SK-N-MC (cell line): ENCODE results near the gene NR1H2.
A peak's percentile ranks its signal among the peaks of the same experiment; 100 is the strongest.

Experiments used
- DNase-seq: peaks from one replicate; pipeline ENCODE4 v3.0.0-alpha.2; 2011; ENCODE audit warnings: low read depth, low spot score
- H3K27ac ChIP-seq: fragments of 200-600 bp; sonication (generic); 2 replicates; pipeline ENCODE4 v1.5.1; 2016; ENCODE audit warnings: mixed run types
- H3K36me3 ChIP-seq: fragments of 200-600 bp; sonication (generic); 2 replicates; pipeline ENCODE4 v1.6.1; 2017; ENCODE audit warnings: antibody characterized with exemption, low read length, mixed read lengths; ENCODE audit not compliant: insufficient read depth
- H3K4me3 ChIP-seq: fragments of 200-600 bp; sonication (generic); 2 replicates; pipeline ENCODE4 v1.5.1; 2016
- H3K9ac ChIP-seq: fragments of 200-600 bp; sonication (generic); 2 replicates; pipeline ENCODE4 v1.8.0; 2017; ENCODE audit warnings: mixed run types, mixed read lengths; ENCODE audit not compliant: insufficient read length
- H3K9me3 ChIP-seq: fragments of 200-600 bp; sonication (generic); 2 replicates; pipeline ENCODE4 v1.6.1; 2017; ENCODE audit warnings: low read depth, mild to moderate bottlenecking, antibody characterized with exemption, low read length, moderate library complexity, mixed read lengths
- EZH2 ChIP-seq: fragments of 200-600 bp; sonication (generic); IDR thresholded peaks from one replicate; pipeline ENCODE4 v1.6.1; 2017; ENCODE audit warnings: antibody characterized with exemption
- FOXP2 ChIP-seq: optimal IDR thresholded peaks from 2 replicates; pipeline ENCODE3; 2011; ENCODE audit warnings: mild to moderate bottlenecking, moderate library complexity; ENCODE audit not compliant: insufficient read depth; ENCODE audit errors: extremely low read length, control extremely low read depth
- POLR2AphosphoS5 ChIP-seq: IDR thresholded peaks from 2 replicates; pipeline ENCODE4 v1.6.1; 2012; ENCODE audit warnings: mild to moderate bottlenecking, low read depth, low read length, borderline replicate concordance

Gene NR1H2

DNA sequence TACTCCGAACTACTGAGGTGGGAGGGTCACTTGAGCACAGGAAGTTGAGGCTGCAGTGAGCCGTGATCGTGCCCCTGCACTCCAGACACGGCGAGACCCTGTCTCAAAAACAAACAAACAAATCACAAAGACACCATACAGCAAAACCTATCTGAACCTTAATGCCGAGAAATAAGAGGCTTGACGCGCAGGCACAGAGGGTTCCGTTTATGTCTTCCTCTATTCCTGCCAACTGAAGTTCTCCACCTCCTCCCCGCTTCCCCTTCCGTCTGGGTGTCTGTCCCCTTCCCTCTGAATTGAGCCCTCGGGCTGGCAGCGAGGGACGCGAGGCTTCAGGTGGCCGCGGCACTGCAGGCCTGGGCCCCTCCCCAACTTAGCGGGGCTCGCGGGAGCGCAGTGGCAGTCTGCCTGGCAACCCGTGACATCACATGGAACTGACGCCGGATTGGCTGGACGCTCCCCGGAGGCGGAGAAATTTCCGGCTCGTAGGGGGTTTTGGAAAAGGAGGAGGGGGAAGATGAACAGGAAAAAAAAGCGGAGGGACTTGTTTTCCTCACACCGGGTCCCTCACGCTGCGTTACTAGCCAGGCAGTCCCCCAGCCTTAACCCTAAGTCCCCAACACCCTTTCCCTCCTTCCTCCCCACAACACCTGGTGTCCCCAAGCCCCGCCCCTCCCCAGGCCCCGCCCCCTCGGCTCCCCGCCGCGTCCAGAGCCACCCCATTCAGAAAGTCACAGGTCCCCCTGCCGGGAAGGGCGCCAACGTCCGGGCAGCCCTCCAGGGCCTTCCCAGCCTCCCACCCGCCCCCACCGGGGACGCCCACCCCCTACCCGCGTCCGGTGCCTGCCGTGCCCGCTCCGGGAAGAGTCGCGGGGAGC lies 55.3 kb downstream of the NR1H2 start:
- Histone ChIP-seq H3K9me3 (no peaks in the 10 kb centered on the region), H3K9ac (peak overlapping the region; percentile 59), H3K36me3 (no peaks in the 10 kb centered on the region), H3K27ac (no peak overlapping the region), H3K4me3 (peak overlapping the region; percentile 76)
- TF ChIP-seq POLR2AphosphoS5 (no peak), EZH2 (no peak), FOXP2 (no peak)
- peak; percentile 12 for DNase-seq

DNA sequence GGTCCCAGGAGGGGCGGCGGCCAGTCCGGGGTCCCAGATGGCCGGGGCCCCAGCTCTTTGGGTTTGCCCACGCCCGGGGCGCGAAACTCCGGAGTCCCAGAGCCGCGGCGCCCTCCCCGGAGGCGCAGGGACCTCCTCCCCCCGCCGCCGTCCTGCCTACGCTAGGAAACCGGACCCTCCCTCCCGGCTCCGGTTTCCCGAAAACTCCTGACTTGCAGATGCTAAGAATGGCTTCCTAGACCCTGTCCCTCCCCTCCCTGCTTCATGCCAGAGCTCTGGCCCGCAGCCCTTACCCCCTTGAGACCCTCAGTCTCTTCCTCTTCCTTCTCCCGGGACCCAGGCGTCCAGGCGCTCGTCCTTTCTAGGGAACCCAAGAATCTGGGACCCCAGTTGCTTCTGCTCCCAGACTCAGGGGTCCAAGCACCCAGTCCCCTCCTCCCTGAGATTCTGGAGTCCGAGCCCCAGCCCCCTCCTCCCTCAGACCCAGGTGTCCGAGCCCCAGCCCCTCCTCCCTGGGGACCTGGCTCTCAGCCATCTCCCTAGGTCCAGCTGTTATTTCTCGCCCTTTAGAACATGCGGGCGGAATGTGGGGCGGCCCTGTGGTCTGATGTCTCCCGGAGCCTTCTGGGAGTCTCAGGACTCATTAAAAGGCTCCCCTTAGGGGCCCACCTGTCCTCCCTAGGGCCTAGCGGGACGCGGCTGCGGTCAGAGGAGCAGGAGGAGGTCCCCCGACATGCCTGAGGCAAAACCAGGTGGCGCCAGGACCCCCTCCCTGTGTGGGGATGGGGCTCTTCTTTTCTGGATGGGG lies 56.2 kb downstream of the NR1H2 start, which contains the start of gene MYBPC2:
TSS of gene MYBPC2 (plus strand) at position 672 of the 808 bp plus-strand sequence. CDS start at position 734, 62 bp downstream.
- peak within 1 kb of the TSS; percentile 76 for H3K4me3 ChIP-seq
- peak within 1 kb of the TSS; percentile 47 for H3K9ac ChIP-seq
- no peak for DNase-seq
- H3K9me3 ChIP-seq: no peaks in the 10 kb centered on the region
- no peak within 1 kb of the TSS for H3K27ac ChIP-seq
- TF ChIP-seq POLR2AphosphoS5: no peak
- TF ChIP-seq EZH2: no peak
- no peak for TF ChIP-seq FOXP2
- no peaks in the 10 kb centered on the region for H3K36me3 ChIP-seq
